Activated gamma-delta T cell (primary cell): ENCODE data around the gene INSYN2A.

Experiments used
- DNase-seq: peaks from one replicate; lab custom pipeline; 2025; lab: John Stamatoyannopoulos, UW

Gene INSYN2A

GRCh38 chr10:127195571-127196281 lies 665 bp downstream of the INSYN2A start:
- DNase-seq: no peak

- DNase-seq: no peak
Observed at GRCh38 chr10:127195041-127195506, 1.3 kb downstream of the INSYN2A start.

- DNase-seq: no peak
Observed at GRCh38 chr10:127194599-127194998, 1.8 kb downstream of the INSYN2A start.

GRCh38 chr10:127194111-127194510 lies 2.3 kb downstream of the INSYN2A start:
- DNase-seq: no peak

GRCh38 chr10:127193125-127193524 lies 3.3 kb downstream of the INSYN2A start:
- no peak for DNase-seq

- no peak for DNase-seq
Observed at GRCh38 chr10:127190427-127190826, 6.0 kb downstream of the INSYN2A start.

GRCh38 chr10:127189226-127189625 lies 7.2 kb downstream of the INSYN2A start:
- no peak for DNase-seq

GRCh38 chr10:127186813-127187212 lies 9.6 kb downstream of the INSYN2A start:
- DNase-seq: no peak

GRCh38 chr10:127184582-127184981 lies 11.8 kb downstream of the INSYN2A start:
- DNase-seq: no peak

- DNase-seq: no peak
Observed at GRCh38 chr10:127182161-127182560, 14.2 kb downstream of the INSYN2A start.

GRCh38 chr10:127179612-127180250 lies 16.7 kb downstream of the INSYN2A start:
- DNase-seq: no peak

- DNase-seq: no peak
Observed at GRCh38 chr10:127176649-127177048, 19.7 kb downstream of the INSYN2A start.

GRCh38 chr10:127175357-127176110 lies 20.9 kb downstream of the INSYN2A start:
- no peak for DNase-seq

GRCh38 chr10:127174866-127175265 lies 21.5 kb downstream of the INSYN2A start:
- DNase-seq: no peak

- DNase-seq: no peak
Observed at GRCh38 chr10:127168261-127168660, 28.1 kb downstream of the INSYN2A start.

- no peak for DNase-seq
Observed at GRCh38 chr10:127162841-127163240, 33.5 kb downstream of the INSYN2A start.

- no peak for DNase-seq
Observed at GRCh38 chr10:127161482-127161881, 34.9 kb downstream of the INSYN2A start.

- DNase-seq: no peak
Observed at GRCh38 chr10:127159648-127160245, 36.6 kb downstream of the INSYN2A start.

- no peak for DNase-seq
Observed at GRCh38 chr10:127158662-127159061, 37.7 kb downstream of the INSYN2A start.

GRCh38 chr10:127157506-127158200 lies 38.7 kb downstream of the INSYN2A start:
- DNase-seq: no peak

- DNase-seq: no peak
Observed at GRCh38 chr10:127157089-127157488, 39.3 kb downstream of the INSYN2A start.
